IPS-NIHi7 (cell line): Measurements from ENCODE around the gene SYT14.

Source experiments
- DNase-seq: peaks from one replicate; pipeline ENCODE4 v3.0.0; 2012; ENCODE audit warnings: mixed read lengths; ENCODE audit errors: extremely low spot score

Gene SYT14

GRCh38 chr1:210207597-210208450 is 269.8 kb downstream of the SYT14 start:
- no peak for DNase-seq

DNA sequence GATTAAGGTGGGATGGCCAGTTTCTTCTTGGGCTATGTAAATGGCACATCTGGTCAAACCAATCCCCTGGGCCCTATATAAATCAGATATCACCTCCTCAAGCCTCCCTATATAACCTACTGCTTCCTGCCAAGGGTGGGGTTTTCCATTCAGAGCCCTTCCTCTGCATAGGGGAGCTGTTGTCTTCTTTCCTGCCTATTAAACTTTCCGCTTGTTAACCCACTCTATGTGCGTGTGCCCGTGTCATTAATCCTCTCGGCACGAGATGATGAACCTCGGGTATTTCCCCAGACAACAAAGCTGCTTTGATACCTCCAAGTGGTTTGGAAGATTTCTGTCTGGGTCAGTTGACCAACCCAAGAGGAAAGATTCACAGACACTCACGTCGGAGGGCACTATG is 275.3 kb downstream of the SYT14 start:
- no peak for DNase-seq

GRCh38 chr1:210214573-210215409 is 276.8 kb downstream of the SYT14 start:
- no peak for DNase-seq

GRCh38 chr1:210217482-210217881 is 279.5 kb downstream of the SYT14 start:
- DNase-seq, result no peak

DNA sequence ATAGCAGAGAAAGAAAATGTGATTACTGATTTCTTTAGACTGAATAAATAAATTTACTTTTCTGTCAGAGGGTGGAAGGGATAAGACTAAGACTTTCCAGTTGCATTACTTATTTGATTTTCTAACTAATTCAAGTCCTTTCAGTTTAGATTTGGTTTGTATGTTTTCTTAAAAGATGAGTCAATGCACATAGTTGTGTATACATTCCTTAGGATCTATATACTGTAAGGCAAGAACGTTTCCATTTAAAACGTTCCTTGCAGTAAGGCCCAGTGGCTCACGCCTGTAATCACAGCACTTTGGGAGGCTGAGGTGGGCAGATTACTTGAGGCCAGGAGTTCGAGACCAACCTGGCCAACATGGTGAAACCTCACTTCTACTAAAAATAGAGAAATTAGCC is 280.0 kb downstream of the SYT14 start:
- DNase-seq, result no peak
